ENCODE data around the gene STN1. TPM values are rescaled to one million over a fixed set of nuclear protein-coding genes. Genes with fewer than 3 reads are reported as not detected.

Gene STN1
- total and polyA plus RNA-seq, 9 of the 15 experiments (the other 6 are each of a cell fraction or from before 2014, with no cell fraction given) = 9.1 to 19.6 (median 13.8) TPM

DNA sequence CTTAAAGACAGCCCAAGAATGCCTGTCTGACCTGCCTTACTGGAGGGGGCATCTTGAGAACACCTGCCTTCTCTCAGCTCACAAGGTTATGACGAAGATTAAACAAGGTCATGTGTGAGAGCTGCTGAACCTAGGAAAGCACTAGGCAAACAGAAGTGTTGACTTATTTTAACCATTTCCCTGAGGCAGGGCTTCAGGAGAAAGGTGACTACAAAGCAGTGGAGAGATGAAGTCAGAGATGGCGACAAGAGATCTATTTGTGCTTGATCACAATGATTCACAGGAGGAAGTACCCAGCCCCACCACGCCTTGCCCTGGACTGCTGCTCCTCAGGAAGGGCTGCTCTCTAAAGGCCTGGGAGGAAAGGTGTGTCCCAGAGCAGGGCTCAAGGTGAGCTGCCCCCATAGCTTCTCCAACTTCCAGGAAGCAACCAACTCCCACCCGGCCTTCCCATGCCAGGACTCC, 27.8 kb downstream of the STN1 start (continued):
- TF ChIP-seq, protein P1, sequence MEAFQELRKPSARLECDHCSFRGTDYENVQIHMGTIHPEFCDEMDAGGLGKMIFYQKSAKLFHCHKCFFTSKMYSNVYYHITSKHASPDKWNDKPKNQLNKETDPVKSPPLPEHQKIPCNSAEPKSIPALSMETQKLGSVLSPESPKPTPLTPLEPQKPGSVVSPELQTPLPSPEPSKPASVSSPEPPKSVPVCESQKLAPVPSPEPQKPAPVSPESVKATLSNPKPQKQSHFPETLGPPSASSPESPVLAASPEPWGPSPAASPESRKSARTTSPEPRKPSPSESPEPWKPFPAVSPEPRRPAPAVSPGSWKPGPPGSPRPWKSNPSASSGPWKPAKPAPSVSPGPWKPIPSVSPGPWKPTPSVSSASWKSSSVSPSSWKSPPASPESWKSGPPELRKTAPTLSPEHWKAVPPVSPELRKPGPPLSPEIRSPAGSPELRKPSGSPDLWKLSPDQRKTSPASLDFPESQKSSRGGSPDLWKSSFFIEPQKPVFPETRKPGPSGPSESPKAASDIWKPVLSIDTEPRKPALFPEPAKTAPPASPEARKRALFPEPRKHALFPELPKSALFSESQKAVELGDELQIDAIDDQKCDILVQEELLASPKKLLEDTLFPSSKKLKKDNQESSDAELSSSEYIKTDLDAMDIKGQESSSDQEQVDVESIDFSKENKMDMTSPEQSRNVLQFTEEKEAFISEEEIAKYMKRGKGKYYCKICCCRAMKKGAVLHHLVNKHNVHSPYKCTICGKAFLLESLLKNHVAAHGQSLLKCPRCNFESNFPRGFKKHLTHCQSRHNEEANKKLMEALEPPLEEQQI (IDR thresholded peaks at IDR 0.05) = no peak
- TF ChIP-seq PHF21A (IDR thresholded peaks at IDR 0.05; ENCODE audit: borderline replicate concordance, low read depth) (no peak), MEF2D (tag; conservative IDR thresholded peaks at IDR 0.05; ENCODE audit: low read depth) (no peak), RBM22 (IDR thresholded peaks at IDR 0.05; ENCODE audit: low read depth, low read length, poor library complexity, severe bottlenecking) (no peak)
- TF ChIP-seq, protein P2, sequence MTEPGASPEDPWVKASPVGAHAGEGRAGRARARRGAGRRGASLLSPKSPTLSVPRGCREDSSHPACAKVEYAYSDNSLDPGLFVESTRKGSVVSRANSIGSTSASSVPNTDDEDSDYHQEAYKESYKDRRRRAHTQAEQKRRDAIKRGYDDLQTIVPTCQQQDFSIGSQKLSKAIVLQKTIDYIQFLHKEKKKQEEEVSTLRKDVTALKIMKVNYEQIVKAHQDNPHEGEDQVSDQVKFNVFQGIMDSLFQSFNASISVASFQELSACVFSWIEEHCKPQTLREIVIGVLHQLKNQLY (CRISPR knock-in tag; conservative IDR thresholded peaks at IDR 0.05) = no peak

DNA sequence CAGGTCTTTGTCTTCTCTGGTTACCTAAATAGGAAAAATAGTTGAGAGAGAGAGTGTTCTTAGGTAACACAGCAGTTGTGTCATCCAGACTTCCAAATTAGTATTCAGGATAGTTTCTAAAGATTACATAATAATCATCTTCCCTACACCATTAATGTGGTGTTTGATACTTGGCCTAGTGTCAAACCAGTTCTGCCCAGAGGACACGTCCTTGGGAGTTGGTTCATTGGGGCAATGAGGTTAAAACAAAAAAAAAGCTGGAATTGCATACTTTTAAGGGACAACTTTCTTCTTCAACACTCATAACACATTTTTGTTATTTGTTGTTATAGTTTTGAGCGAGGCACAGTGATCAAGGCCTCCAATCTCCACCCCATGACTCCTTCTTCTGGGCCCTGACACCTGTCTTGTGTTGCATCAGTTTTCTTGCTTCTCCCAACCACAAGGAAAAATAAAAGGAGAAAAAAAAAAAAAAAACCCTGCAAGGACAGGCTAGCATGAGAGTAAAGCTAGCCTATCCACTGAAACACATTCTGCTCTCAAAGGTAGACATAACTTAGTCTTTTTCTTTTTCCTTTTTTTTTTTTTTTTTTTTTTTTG, 28.8 kb downstream of the STN1 start:
- Histone ChIP-seq H3K4me2 (ENCODE audit: insufficient read depth, low read length) (no peak overlapping the region), H2AFZ (ENCODE audit: low read depth, low read length) (no peak overlapping the region), H3K27me3 (ENCODE audit: control insufficient read depth in 2 of 2, insufficient read depth in 2 of 2, low read length in 2 of 2) (no peaks in the 10 kb centered on the region), H3K4me3 (no peak overlapping the region), H3K79me2 (ENCODE audit: control insufficient read depth, insufficient read depth, low read length) (no peaks in the 10 kb centered on the region), H3K4me1 (replicated peaks in 1 of 2; ENCODE audit: control insufficient read depth in 2 of 2, insufficient read depth in 2 of 2, low read length in 2 of 2) (no peaks in the 10 kb centered on the region), H3K9ac (ENCODE audit: insufficient read depth in 1 of 2, low read depth in 2 of 2, low read length in 2 of 2) (no peak overlapping the region), H3K36me3 (ENCODE audit: control insufficient read depth, insufficient read depth, low read length) (peaks cover 3% of the 10 kb centered on the region; the same call in 1 of the 3 replicates), H3K9me1 (ENCODE audit: control insufficient read depth, insufficient read depth, low read length) (no peaks in the 10 kb centered on the region), H4K20me1 (replicated peaks; ENCODE audit: control insufficient read depth, insufficient read depth, low read length) (no peaks in the 10 kb centered on the region), H3K27ac (ENCODE audit: extremely low read depth, low read depth, low read length) (no peak overlapping the region), H3K9me3 (replicated peaks; ENCODE audit: control insufficient read depth, insufficient read depth, low read depth, low read length) (no peaks in the 10 kb centered on the region)
- in situ Hi-C loops (cut with MboI) = loop anchor here (5.0 to 10.0 kb wide), 2 partner anchors 78 to 174 kb away; partner anchors contain the start of gene SLK
- 75% methylated on average over 2 of the region's 2 CpGs for WGBS (ENCODE audit: insufficient coverage, low coverage, missing lambda C conversion rate)
- FAIRE-seq (no peak), ATAC-seq (no peak), DNase-seq (ENCODE audit: extremely low read depth in 1 of 4, low spot score in 3 of 4) (no peak)
- no TSS peak for BruUV-seq (replicated peaks)
- ChIA-PET CTCF (ENCODE audit: low intra/inter-chr PET ratio) (interaction anchor here (1.9 kb wide), 1 partner anchor 176 kb away, joined by 5 read pairs; no protein-coding TSS in a partner anchor), POLR2A (no interaction called here)
- intact Hi-C loops (cut with micrococcal nuclease) = loop anchor here (2.0 to 10.0 kb wide), 5 partner anchors 78 to 463 kb away; partner anchors contain the start of genes CFAP58, SFR1 and SLK
- no peak for TF ChIP-seq RBFOX2 (IDR thresholded peaks at IDR 0.05; ENCODE audit: low read depth, low read length)
- no peak for TF ChIP-seq CEBPG (CRISPR knock-in tag; IDR thresholded peaks at IDR 0.05)
- TF ChIP-seq CEBPG (tag; conservative IDR thresholded peaks at IDR 0.05 in 1 of 2, IDR thresholded peaks at IDR 0.05 in 1 of 2) = no peak
- TF ChIP-seq, protein P3, sequence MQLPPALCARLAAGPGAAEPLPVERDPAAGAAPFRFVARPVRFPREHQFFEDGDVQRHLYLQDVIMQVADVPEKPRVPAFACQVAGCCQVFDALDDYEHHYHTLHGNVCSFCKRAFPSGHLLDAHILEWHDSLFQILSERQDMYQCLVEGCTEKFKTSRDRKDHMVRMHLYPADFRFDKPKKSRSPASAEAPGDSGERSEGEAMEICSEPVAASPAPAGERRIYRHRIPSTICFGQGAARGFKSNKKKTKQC (CRISPR knock-in tag; IDR thresholded peaks at IDR 0.05) = no peak
- TF ChIP-seq, protein P4, sequence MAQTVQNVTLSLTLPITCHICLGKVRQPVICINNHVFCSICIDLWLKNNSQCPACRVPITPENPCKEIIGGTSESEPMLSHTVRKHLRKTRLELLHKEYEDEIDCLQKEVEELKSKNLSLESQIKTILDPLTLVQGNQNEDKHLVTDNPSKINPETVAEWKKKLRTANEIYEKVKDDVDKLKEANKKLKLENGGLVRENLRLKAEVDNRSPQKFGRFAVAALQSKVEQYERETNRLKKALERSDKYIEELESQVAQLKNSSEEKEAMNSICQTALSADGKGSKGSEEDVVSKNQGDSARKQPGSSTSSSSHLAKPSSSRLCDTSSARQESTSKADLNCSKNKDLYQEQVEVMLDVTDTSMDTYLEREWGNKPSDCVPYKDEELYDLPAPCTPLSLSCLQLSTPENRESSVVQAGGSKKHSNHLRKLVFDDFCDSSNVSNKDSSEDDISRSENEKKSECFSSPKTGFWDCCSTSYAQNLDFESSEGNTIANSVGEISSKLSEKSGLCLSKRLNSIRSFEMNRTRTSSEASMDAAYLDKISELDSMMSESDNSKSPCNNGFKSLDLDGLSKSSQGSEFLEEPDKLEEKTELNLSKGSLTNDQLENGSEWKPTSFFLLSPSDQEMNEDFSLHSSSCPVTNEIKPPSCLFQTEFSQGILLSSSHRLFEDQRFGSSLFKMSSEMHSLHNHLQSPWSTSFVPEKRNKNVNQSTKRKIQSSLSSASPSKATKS (CRISPR knock-in tag; IDR thresholded peaks at IDR 0.05) = no peak
- no peak for TF ChIP-seq ZNF384 (IDR thresholded peaks at IDR 0.05; ENCODE audit: low read depth, low read length)
- no peak for TF ChIP-seq SLC30A9 (CRISPR knock-in tag; IDR thresholded peaks at IDR 0.05)
- no peak for TF ChIP-seq C11orf30 (IDR thresholded peaks at IDR 0.05; ENCODE audit: low read depth)
- no peak for TF ChIP-seq ZNF224 (CRISPR knock-in tag; IDR thresholded peaks at IDR 0.05)
- TF ChIP-seq CBFA2T2 (conservative IDR thresholded peaks at IDR 0.05) = no peak

Data from K562 (cell line).